Muscle of arm (tissue), 12 donors: ENCODE data around the gene CDH23. TPM values are rescaled to one million over a fixed set of nuclear protein-coding genes. Genes with fewer than 3 reads are reported as not detected.
A peak's percentile ranks its signal among the peaks of the same experiment; 100 is the strongest.

Source experiments
- DNase-seq: peaks from one replicate; pipeline ENCODE4 v3.0.0-alpha.2; 2013
- polyA plus RNA-seq, 12 donors: library from polyadenylated mRNA; unstranded; fragments of 120-200 nt; gene quantifications; one replicate each; pipeline ENCODE4 v1.2.1, GENCODE V29; 2013; ENCODE audit not compliant: insufficient read length in 12 of 12

The CDH23 gene
- polyA plus RNA-seq, 12 donors, result 2.9 to 7.4 (median 4.3) TPM; not detected in 1

DNA sequence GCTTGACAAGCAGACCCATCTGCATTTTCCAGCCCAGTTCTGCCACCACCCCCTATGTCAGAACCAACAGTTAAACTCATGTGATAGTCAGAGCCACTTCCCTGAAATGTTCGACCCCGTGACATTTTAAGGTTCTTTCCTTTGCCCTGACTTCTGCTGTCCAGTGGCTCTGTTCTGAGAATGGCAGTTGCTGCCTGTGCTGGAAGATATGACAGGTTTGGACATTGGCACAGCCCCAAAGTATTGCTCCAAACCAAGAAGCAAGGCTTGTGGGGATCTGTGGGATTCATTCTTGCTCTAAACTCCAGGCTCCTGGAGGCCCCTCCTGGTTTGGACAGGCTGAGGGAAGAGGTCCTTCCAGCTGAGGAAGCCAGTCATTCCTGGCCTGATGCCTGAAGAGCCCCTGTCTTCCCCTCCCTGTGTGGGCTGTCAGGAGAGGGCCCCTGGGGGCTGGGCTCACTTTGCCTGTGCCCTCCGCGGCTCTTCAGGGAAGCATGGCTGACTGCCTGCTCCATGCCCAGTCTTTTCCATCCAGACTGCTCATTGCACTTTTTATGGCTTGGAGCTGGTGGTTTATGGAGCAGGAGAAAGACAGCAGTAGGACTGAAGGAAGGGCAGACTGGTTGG lies 138.0 kb downstream of the CDH23 start:
- DNase-seq, result no peak

- no peak for DNase-seq
These were observed 139.6 kb downstream of the CDH23 start for GRCh38 chr10:71536332-71536731.

- DNase-seq, result no peak
These were observed 140.4 kb downstream of the CDH23 start for GRCh38 chr10:71537125-71537524.

DNA sequence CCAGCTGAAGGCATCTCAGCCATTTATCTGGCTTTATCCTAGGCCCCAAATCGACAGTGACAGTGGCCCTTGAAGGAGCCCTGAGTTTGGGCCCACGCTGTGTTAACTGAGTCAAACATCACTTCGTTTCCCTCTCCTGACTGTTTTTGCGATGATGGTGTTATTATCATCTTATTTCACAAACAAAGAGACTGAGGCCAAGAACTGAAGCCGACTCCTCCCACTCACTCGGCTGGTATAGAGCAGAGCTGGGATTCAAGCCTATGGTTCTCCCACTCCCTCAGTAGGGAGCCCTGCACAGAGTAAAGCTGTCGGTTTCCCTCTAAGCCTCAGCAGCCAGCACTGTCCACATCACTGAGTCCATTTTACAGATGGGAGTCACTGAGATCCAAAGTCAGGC lies 141.0 kb downstream of the CDH23 start:
- DNase-seq, result no peak

GRCh38 chr10:71538608-71539260 lies 142.0 kb downstream of the CDH23 start:
- no peak for DNase-seq

GRCh38 chr10:71539442-71540118 lies 142.9 kb downstream of the CDH23 start:
- DNase-seq, result no peak

DNA sequence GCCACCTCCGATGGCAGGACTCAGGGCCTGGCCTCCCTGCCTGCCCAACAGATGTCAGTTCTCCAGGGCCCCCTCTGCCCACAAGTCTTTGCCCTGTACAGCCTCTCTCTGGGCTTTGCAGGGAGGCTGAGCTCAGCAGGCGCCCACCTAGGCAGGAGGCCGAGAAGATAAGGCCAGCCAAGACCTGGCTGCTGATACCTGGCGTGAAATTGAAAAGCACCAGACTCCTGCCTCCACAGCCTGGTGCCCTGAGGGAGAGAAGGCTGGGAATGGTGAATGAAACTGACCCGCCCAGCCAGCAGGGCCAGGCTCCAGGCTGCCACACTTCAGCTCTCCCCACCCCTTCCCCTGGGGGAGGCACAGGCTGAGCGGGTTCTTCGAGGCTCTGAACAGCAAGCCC lies 145.8 kb downstream of the CDH23 start:
- no peak for DNase-seq

- DNase-seq, result peak; percentile 23
These were observed 147.0 kb downstream of the CDH23 start for GRCh38 chr10:71543608-71544170.

GRCh38 chr10:71545001-71545400 lies 148.3 kb downstream of the CDH23 start:
- DNase-seq, result no peak

GRCh38 chr10:71546220-71546619 lies 149.5 kb downstream of the CDH23 start:
- DNase-seq, result no peak

DNA sequence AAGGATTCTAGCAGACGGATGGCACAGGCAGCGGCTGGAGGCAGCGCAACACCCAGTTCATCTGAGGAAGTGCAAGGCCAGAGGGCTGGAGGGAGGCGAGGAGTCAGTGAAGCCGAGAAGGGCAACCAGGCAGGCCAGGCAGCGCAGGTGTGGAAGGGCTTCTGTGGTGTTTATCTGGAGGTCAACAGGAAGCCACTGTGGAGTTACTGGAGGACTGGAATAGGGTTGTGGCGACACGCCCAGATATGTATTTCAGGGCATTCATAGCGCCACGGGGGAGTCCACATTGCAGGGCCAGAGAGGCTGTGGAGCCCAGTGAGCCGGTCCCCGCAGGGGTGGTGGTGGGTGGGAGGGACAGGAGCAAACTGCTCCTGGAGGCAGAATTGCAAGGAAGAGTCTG lies 150.6 kb downstream of the CDH23 start:
- no peak for DNase-seq

GRCh38 chr10:71547876-71548846 lies 151.4 kb downstream of the CDH23 start:
- DNase-seq, result peak; percentile 82

DNA sequence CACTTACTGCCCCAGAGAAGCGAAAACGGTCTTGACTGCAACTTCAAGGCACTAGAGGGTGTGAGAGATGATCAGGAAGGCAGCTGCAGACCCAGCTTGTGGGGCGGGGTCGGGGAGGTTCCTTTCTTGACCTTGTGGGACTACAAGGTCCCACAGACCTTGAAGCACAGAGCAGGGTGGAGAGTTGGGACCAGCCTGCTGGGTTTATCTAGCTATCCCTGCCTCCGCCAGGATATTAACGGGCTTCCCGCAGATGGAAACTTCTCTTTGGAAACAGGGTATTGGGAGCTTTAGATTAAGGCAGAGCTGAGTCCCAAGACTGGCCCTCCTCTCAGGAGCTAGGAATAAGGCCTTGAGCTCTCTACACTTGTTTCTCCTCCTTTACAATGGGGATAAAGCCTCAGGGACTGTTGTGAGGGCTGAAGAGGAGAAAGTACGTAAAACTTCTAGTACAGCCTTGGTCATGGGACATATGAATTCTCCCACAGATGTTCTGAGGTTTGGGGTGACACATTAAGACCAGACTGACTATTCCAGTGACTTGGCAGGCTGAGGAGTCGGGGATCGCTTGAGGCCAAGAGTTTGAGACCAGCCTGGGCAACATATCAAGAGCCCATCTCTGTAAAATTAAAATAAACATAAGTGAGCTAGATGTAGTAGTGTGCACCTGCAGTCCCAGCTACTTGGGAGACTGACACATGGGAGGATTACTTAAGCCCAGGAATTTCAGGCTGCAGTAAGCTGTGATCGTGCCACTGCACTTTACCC lies 153.2 kb downstream of the CDH23 start:
- DNase-seq, result no peak

- DNase-seq, result no peak
These were observed 153.9 kb downstream of the CDH23 start for GRCh38 chr10:71550628-71551027.

DNA sequence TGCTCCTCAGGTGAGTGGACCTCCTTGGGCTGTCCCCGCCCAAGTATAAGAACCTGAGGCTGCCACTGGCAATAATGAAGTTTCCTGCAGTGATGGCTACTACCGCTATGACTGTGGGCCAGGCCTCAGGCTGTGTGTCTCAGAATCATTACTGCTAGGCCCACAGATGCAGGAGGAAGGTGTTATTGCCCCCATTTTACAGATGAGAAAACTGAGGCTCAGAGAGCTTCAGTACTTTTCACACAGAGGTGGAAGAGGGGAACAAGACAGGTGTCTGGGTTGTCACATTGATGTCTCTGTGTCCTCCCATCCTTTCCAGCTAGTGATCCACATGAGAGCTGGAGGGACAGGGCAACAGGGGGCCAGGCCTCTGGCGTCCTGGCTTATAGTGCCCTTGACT lies 155.2 kb downstream of the CDH23 start:
- no peak for DNase-seq

DNA sequence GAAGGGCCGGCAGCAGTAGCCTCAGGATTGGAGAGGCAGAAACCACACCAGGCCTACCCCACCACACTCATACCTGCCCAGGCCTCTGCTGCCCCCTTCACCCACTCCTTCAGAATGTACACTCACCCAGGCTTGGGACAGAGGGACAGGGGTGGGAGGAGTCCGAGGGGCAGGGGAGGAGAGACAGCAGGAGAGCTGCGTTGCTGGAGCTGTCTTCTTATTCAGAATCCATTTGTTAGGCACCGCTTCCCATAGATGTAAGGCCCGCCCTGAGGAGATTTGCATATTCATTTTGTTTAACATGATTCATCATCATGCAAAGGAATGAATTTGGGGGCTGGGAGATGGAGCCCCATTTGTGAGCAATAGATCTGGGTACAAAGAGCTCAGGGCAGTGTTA lies 156.7 kb downstream of the CDH23 start:
- DNase-seq, result no peak

DNA sequence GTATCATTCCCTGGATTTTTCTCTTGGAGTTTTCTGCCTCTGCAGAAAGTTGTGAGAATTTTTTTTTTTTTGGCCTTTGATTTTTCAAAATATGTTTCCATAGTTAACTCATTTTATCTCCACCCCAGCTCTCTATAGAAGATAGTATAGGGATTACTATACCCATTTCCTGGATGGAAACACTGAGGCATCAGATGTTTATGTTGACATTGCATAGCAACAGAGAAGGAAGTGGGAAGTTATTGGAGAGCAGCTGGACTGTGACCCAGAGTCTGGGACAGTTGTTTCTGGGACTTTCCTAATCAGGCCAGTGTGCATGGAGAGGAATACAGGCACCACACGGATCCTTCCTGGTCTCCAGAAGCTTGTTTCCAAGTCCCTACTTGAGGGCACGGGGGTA lies 158.0 kb downstream of the CDH23 start:
- DNase-seq, result no peak

DNA sequence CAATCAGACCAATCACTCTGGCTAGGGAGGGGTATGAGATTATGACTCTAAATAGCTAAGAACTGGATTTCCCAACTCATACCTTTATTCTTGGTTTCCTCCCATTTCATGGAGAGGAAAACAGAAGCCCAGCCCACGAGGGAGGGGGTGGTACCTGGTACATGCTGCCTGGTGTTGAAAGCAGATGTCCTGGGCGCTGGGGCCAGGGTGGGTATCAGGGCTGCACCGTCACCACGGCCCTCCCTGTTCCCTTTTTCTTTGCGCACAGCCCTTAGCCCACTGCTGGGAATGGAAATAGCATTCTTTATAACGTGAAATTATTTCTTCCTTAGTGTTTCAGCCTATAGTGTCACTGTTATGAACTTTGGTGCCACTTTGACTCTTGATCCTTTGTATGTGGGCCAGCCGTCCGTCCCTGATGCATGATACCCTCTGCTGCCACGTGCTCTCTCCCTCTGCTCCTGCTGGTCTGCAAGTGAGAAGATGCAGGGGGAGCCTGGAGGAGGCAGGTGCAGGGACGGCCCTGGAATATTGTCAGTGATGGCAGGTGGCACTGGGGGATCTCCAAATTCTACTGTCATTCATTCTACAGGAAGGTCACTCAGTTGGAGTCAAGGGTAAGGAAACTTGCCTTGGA lies 158.5 kb downstream of the CDH23 start:
- no peak for DNase-seq

DNA sequence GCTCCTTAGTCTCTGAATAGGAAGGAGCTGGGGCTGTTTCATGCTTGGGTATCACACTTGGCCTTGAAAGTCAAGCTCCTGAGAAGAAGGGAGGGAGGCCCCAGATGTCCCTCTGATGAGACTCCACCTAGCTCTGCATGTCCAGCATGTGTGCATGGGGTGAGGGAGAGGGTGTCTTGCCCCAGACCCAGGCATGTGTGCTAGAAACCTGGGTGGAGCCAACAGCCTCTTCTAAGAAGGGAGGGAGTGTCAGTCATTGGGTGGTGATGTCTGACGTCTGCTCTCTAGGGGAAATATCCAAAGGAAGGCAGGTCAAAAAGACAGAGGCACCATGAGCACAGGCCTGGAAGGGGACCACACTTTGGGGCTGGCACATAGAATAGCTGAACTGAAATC lies 159.0 kb downstream of the CDH23 start:
- no peak for DNase-seq

DNA sequence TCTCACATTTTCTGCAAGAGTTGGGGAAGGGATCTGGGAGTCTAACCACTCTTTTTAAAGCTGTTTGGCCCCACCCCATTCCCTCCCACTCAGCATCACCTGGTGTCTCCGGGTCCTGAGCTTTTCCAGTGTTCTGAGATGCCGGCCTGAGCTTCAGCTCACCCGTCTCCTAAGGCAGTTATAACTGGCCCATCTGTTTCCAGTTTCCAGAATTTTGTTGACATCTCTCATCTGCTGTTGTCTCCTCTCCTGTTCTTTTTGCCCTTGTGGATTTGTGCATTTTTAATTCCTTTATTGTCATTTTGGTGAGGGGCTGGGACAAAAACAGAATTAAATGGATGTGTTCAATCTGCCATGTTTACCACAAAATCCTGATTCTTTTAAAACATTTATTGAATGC lies 162.3 kb downstream of the CDH23 start:
- DNase-seq, result no peak
